Esophagus muscularis mucosa (tissue), 4 donors: Measurements from ENCODE around the gene IPO4. TPM values are rescaled to one million over a fixed set of nuclear protein-coding genes. Genes with fewer than 3 reads are reported as not detected.

Source experiments
- DNase-seq: peaks from one replicate; pipeline ENCODE4 v3.0.0-alpha.2; 2017; ENCODE audit errors: extremely low spot score
- H3K27ac ChIP-seq, 4 donors: fragments of 200-600 bp; sonication (generic); replicated peaks in 1 of 4; 1 replicate in 3 of 4; 2 replicates in 1 of 4; pipeline ENCODE4 v1.5.1; 2016 to 2019; ENCODE audit warnings: mild to moderate bottlenecking in 1 of 4
- H3K27me3 ChIP-seq, 4 donors: fragments of 200-600 bp; sonication (generic); one replicate each; pipeline versions ENCODE4 v1.5.1 to v1.6.0; 2016 to 2019
- H3K36me3 ChIP-seq, 4 donors: fragments of 200-600 bp; sonication (generic); one replicate each; pipeline ENCODE4 v1.5.1; 2016 to 2019
- H3K4me1 ChIP-seq, 4 donors: fragments of 200-600 bp; sonication (generic); one replicate each; pipeline ENCODE4 v1.5.1; 2016 to 2019
- H3K4me3 ChIP-seq, 4 donors: fragments of 200-600 bp; sonication (generic); 1 replicate in 2 of 4; 2 replicates in 2 of 4; pipeline ENCODE4 v1.5.1; 2016 to 2019; ENCODE audit warnings: mild to moderate bottlenecking in 4 of 4, moderate library complexity in 1 of 4
- H3K9me3 ChIP-seq, 4 donors: fragments of 200-600 bp; sonication (generic); 1 replicate in 3 of 4; 2 replicates in 1 of 4; pipeline ENCODE4 v1.5.1; 2016 to 2019
- EP300 ChIP-seq: sonication (generic); formaldehyde crosslinking; IDR thresholded peaks from one replicate; pipeline ENCODE4 v1.6.1; 2017; ENCODE audit warnings: antibody characterized with exemption
- POLR2A ChIP-seq: fragments of 450-650 bp; IDR thresholded peaks from one replicate; pipeline ENCODE4 v1.6.1; 2017; ENCODE audit warnings: antibody characterized with exemption, moderate library complexity, mild to moderate bottlenecking, low read depth
- POLR2AphosphoS5 ChIP-seq, 2 donors: sonication (generic); formaldehyde crosslinking; IDR thresholded peaks; one replicate each; pipeline ENCODE4 v1.6.1; 2017; ENCODE audit warnings: antibody characterized with exemption in 2 of 2
- WGBS: methylation state at CpG from one replicate; pipeline ENCODE4 v1.1.5; 2018; 5-methylcytosine and 5-hydroxymethylcytosine counted together
- intact Hi-C: fragments of 100-400 bp; cut with DNase I; formaldehyde crosslinking; loops from one replicate; pipeline ENCODE4 v1.15.1; 2023
- total RNA-seq, 4 donors: library from RNA; depleted of rRNA; stranded (reverse); fragments of >200 nt; gene quantifications; one replicate each; pipeline versions ENCODE4 v1.1.0 to v1.2.1, GENCODE V29; 2016
- TF ChIP-seq, protein P1 (sequence below), 3 experiments: fragments of 200-600 bp in 2 of 3; fragments of 450-650 bp in 1 of 3; sonication (generic) in 2 of 3; IDR thresholded peaks; one replicate each; pipeline ENCODE4 v1.5.1; 2017 to 2019; ENCODE audit warnings: antibody characterized with exemption in 3 of 3, mild to moderate bottlenecking in 2 of 3, moderate library complexity in 1 of 3

The IPO4 gene
- total RNA-seq, 4 donors from 2014 or later: 12.9 to 41.6 (median 25.2) TPM

DNA sequence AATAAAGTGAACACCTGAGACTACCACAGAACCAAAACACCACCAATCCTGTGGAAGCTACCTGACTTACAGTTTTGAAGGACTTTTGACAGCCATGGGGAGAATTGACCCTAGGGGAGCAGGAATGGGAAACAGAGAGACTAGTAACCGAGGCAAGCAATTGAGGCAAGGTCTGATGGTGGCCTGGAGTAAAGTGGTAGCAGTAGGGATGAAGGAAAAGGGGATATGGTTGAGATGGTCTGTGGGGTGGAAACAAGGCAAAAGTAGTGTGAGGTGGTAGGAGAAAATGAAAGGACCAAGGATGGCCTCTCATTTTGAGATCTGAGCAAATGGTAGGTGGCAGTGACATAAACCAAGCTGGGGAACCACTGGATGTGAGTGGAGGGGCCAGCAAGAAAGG is 31.8 kb downstream of the IPO4 start:
- H3K36me3 ChIP-seq: peaks cover 61 to 84% (median 74%) of the 10 kb centered on the region in 4 donors
- 90% methylated on average over 1 of the region's 1 CpG for WGBS
- no peak for DNase-seq
- H3K4me3 ChIP-seq: no peak overlapping the region
- H3K27me3 ChIP-seq: no peaks in the 10 kb centered on the region
- H3K27ac ChIP-seq: no peak overlapping the region
- TF ChIP-seq POLR2A (no peak), EP300 (no peak), POLR2AphosphoS5 (IDR thresholded peaks at IDR 0.05) (no peak)
- TF ChIP-seq, protein P1, sequence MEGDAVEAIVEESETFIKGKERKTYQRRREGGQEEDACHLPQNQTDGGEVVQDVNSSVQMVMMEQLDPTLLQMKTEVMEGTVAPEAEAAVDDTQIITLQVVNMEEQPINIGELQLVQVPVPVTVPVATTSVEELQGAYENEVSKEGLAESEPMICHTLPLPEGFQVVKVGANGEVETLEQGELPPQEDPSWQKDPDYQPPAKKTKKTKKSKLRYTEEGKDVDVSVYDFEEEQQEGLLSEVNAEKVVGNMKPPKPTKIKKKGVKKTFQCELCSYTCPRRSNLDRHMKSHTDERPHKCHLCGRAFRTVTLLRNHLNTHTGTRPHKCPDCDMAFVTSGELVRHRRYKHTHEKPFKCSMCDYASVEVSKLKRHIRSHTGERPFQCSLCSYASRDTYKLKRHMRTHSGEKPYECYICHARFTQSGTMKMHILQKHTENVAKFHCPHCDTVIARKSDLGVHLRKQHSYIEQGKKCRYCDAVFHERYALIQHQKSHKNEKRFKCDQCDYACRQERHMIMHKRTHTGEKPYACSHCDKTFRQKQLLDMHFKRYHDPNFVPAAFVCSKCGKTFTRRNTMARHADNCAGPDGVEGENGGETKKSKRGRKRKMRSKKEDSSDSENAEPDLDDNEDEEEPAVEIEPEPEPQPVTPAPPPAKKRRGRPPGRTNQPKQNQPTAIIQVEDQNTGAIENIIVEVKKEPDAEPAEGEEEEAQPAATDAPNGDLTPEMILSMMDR (IDR thresholded peaks at IDR 0.05): no peak
- H3K9me3 ChIP-seq: no peaks in the 10 kb centered on the region
- peaks cover 9 to 14% (median 13%) of the 10 kb centered on the region in 4 donors for H3K4me1 ChIP-seq
- intact Hi-C loops: no loop called here

- intact Hi-C loops: no loop called here
- WGBS: 93% methylated on average over 9 of the region's 10 CpGs
- Histone ChIP-seq H3K4me1 (peaks cover under 1 to 5% (median 2%) of the 10 kb centered on the region in 4 donors), H3K9me3 (no peaks in the 10 kb centered on the region), H3K27ac (peak overlapping the region in 1 of 4 donors; percentile 8), H3K27me3 (no peaks in the 10 kb centered on the region), H3K4me3 (no peak overlapping the region), H3K36me3 (peaks cover 78 to 96% (median 86%) of the 10 kb centered on the region in 4 donors)
- DNase-seq: no peak
- no peak for TF ChIP-seq POLR2A
- TF ChIP-seq EP300: no peak
- TF ChIP-seq POLR2AphosphoS5 (IDR thresholded peaks at IDR 0.05): no peak
- TF ChIP-seq, protein P1 (IDR thresholded peaks at IDR 0.05): no peak
These were observed 33.5 kb downstream of the IPO4 start for GRCh38 chr14:24155100-24155499.

DNA sequence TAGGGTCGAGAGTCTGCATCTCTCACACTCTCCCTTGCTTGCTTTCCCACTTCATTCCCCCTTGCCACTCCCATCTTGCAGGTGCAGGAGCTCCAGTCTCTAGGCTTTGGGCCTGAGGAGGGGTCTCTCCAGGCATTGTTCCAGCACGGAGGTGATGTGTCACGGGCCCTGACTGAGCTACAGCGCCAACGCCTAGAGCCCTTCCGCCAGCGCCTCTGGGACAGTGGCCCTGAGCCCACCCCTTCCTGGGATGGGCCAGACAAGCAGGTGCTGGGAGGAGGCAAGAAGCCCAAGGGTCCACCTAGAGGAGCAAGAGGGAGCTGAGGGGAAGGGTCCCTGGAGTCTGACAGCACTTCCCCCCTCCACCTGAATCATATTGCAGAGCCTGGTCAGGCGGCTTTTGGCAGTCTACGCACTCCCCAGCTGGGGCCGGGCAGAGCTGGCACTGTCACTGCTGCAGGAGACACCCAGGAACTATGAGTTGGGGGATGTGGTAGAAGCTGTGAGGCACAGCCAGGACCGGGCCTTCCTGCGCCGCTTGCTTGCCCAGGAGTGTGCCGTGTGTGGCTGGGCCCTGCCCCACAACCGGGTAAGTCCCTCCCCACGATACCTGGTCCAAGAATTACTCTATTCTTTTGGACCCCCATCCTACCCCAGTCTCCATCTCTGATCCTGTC is 37.1 kb downstream of the IPO4 start:
- WGBS: 91% methylated on average over 16 of the region's 16 CpGs
- H3K27ac ChIP-seq: no peak overlapping the region
- H3K36me3 ChIP-seq: peaks cover 52 to 80% (median 74%) of the 10 kb centered on the region in 4 donors
- H3K4me1 ChIP-seq: peaks cover 8 to 31% (median 23%) of the 10 kb centered on the region in 4 donors
- H3K9me3 ChIP-seq: no peaks in the 10 kb centered on the region
- H3K4me3 ChIP-seq: no peak overlapping the region
- no peaks in the 10 kb centered on the region for H3K27me3 ChIP-seq
- no peak for TF ChIP-seq POLR2AphosphoS5 (IDR thresholded peaks at IDR 0.05)
- no peak for TF ChIP-seq EP300
- no peak for TF ChIP-seq POLR2A
- TF ChIP-seq, protein P1 (IDR thresholded peaks at IDR 0.05): no peak
- intact Hi-C loops: no loop called here
- DNase-seq: no peak

GRCh38 chr14:24150993-24151392 is 37.6 kb downstream of the IPO4 start:
- Histone ChIP-seq H3K4me1 (peaks cover 8 to 34% (median 25%) of the 10 kb centered on the region in 4 donors), H3K36me3 (peaks cover 47 to 74% (median 69%) of the 10 kb centered on the region in 4 donors), H3K27me3 (no peaks in the 10 kb centered on the region), H3K27ac (no peak overlapping the region), H3K4me3 (no peak overlapping the region), H3K9me3 (no peaks in the 10 kb centered on the region)
- intact Hi-C loops: no loop called here
- no peak for DNase-seq
- 85% methylated on average over 5 of the region's 9 CpGs for WGBS
- no peak for TF ChIP-seq POLR2A
- TF ChIP-seq, protein P1 (IDR thresholded peaks at IDR 0.05): no peak
- no peak for TF ChIP-seq EP300
- TF ChIP-seq POLR2AphosphoS5 (IDR thresholded peaks at IDR 0.05): no peak
